T-cell (primary cell): ENCODE results near the gene EIPR1. TPM values are rescaled to one million over a fixed set of nuclear protein-coding genes. Genes with fewer than 3 reads are reported as not detected.
A peak's percentile ranks its signal among the peaks of the same experiment; 100 is the strongest.

Source experiments
- ATAC-seq, 4 experiments: fragments of 200-7000 bp in 3 of 4; fragments of 150-1000 bp in 1 of 4; cut with Tn5 transposase; replicated peaks in 1 of 4; 1 replicate in 3 of 4; 2 replicates in 1 of 4; pipeline ENCODE4 v1.10.0; 2021; ENCODE audit warnings: moderate library complexity in 3 of 4, mild to moderate bottlenecking in 2 of 4, moderate number of reproducible peaks in 1 of 4
- CTCF ChIA-PET, 2 donors: fragments of 300-600 bp; sonication (Branson Sonifier 250); formaldehyde crosslinking; loops; one replicate each; lab custom pipeline; 2022; ENCODE audit warnings: antibody characterized with exemption in 2 of 2; lab: Charles Lee
- POLR2A ChIA-PET, 2 donors: fragments of 300-600 bp; sonication (Branson Sonifier 250); formaldehyde crosslinking; loops; one replicate each; lab custom pipeline; 2022; ENCODE audit warnings: antibody characterized with exemption in 2 of 2; lab: Charles Lee
- DNase-seq, 35 experiments: peaks; one replicate each; pipeline versions ENCODE4 v3.0.0 to v3.0.0-alpha.2; 2013 to 2023
- H3K27ac ChIP-seq: one replicate; pipeline ENCODE4 v1.5.1; 2013; ENCODE audit warnings: low read length
- H3K27me3 ChIP-seq, 2 experiments: replicated peaks in 1 of 2; 1 replicate in 1 of 2; 2 replicates in 1 of 2; pipeline versions ENCODE4 v1.6.1 to v1.7.0; 2013; ENCODE audit warnings: low read length in 1 of 2, mixed read lengths in 1 of 2; ENCODE audit not compliant: control insufficient read depth in 2 of 2, insufficient read depth in 2 of 2; ENCODE audit errors: extremely low read depth in 1 of 2
- H3K36me3 ChIP-seq, 2 donors: 1 replicate in 1 of 2; 2 replicates in 1 of 2; pipeline versions ENCODE4 v1.6.1 to v1.7.0; 2013; ENCODE audit warnings: low read length in 1 of 2; ENCODE audit not compliant: control insufficient read depth in 2 of 2, insufficient read depth in 1 of 2; ENCODE audit errors: extremely low read depth in 1 of 2
- H3K4me1 ChIP-seq, 2 experiments: 1 replicate in 1 of 2; 2 replicates in 1 of 2; pipeline versions ENCODE4 v1.6.1 to v1.7.0; 2013; ENCODE audit warnings: low read length in 2 of 2, mixed read lengths in 1 of 2; ENCODE audit not compliant: insufficient read depth in 2 of 2, control insufficient read depth in 1 of 2; ENCODE audit errors: extremely low read depth in 1 of 2
- H3K4me3 ChIP-seq, 2 donors: 1 replicate in 1 of 2; 2 replicates in 1 of 2; pipeline versions ENCODE4 v1.5.1 to v1.7.0; 2013; ENCODE audit warnings: mild to moderate bottlenecking in 2 of 2, low read length in 1 of 2, moderate library complexity in 1 of 2; ENCODE audit not compliant: control insufficient read depth in 1 of 2; ENCODE audit errors: extremely low read depth in 1 of 2
- H3K9me3 ChIP-seq: 2 replicates; pipeline ENCODE4 v1.7.0; 2013
- H3K27ac Mint-ChIP-seq, 2 donors: one replicate each; pipeline ENCODE4 v1.8.0; 2020 to 2021; ENCODE audit warnings: mild to moderate bottlenecking in 2 of 2, mixed read lengths in 2 of 2
- H3K27me3 Mint-ChIP-seq, 2 donors: one replicate each; pipeline ENCODE4 v1.8.0; 2021 to 2022; ENCODE audit warnings: mixed read lengths in 2 of 2
- H3K36me3 Mint-ChIP-seq: one replicate; pipeline ENCODE4 v1.8.0; 2021; ENCODE audit warnings: mixed read lengths
- H3K4me1 Mint-ChIP-seq, 3 donors: one replicate each; pipeline ENCODE4 v1.8.0; 2020 to 2022; ENCODE audit warnings: mixed read lengths in 3 of 3, mild to moderate bottlenecking in 1 of 3
- H3K4me3 Mint-ChIP-seq, 3 donors: one replicate each; pipeline ENCODE4 v1.8.0; 2020 to 2022; ENCODE audit warnings: mild to moderate bottlenecking in 3 of 3, mixed read lengths in 3 of 3, moderate library complexity in 3 of 3
- H3K9me3 Mint-ChIP-seq, 3 donors: one replicate each; pipeline ENCODE4 v1.8.0; 2020 to 2022; ENCODE audit warnings: mixed read lengths in 3 of 3
- WGBS: methylation state at CpG from one replicate; pipeline ENCODE4 v1.1.5; 2013; ENCODE audit warnings: missing lambda C conversion rate; ENCODE audit not compliant: insufficient coverage; 5-methylcytosine and 5-hydroxymethylcytosine counted together
- total RNA-seq, 35 experiments: library from RNA in 6 of 35; stranded (reverse) in 6 of 35; fragments of 120-200 nt in 1 of 35; gene quantifications; one replicate each; pipeline versions ENCODE4 v1.2.1 to v1.2.4 and lab custom pipeline; 2013 to 2026

The EIPR1 gene
- total RNA-seq, 5 donors from 2014 or later (not counting 1 experiment from before 2014, with no cell fraction given), result 26.0 to 36.4 (median 27.8) TPM

GRCh38 chr2:3316456-3317276, 61.0 kb downstream of the EIPR1 start:
- ChIA-PET POLR2A (interaction anchor here in 1 of 2 donors (0.7 kb wide), 1 partner anchor 227 kb away, joined by 12 read pairs; no protein-coding TSS in a partner anchor), CTCF (interaction anchor here in 1 of 2 donors (0.6 kb wide), 1 partner anchor 67 kb away, joined by 5 read pairs; no protein-coding TSS in a partner anchor)
- Mint-ChIP-seq H3K36me3 (peaks cover 34% of the 10 kb centered on the region), H3K4me3 (no peak overlapping the region), H3K27me3 (no peaks in the 10 kb centered on the region), H3K9me3 (no peaks in the 10 kb centered on the region), H3K27ac (peak overlapping the region in 1 of 2 donors; percentile 5), H3K4me1 (peaks cover 16 to 25% (median 20%) of the 10 kb centered on the region in 3 donors)
- Histone ChIP-seq H3K36me3 (peaks cover 0 to 11% of the 10 kb centered on the region in 2 donors), H3K4me3 (no peak overlapping the region), H3K9me3 (no peaks in the 10 kb centered on the region), H3K27me3 (no peaks in the 10 kb centered on the region), H3K27ac (no peak overlapping the region), H3K4me1 (peaks cover 0 to 15% of the 10 kb centered on the region in 2 experiments)
- DNase-seq (no peak), ATAC-seq (no peak)
- 98% methylated on average over 11 of the region's 11 CpGs for WGBS

GRCh38 chr2:3314626-3315025, 63.0 kb downstream of the EIPR1 start:
- H3K4me3 Mint-ChIP-seq, result no peak overlapping the region
- H3K27ac Mint-ChIP-seq, result no peak overlapping the region
- Histone ChIP-seq H3K27me3 (no peaks in the 10 kb centered on the region), H3K4me3 (no peak overlapping the region), H3K27ac (no peak overlapping the region), H3K9me3 (no peaks in the 10 kb centered on the region), H3K36me3 (peaks cover 0 to 9% of the 10 kb centered on the region in 2 donors), H3K4me1 (peaks cover 0 to 15% of the 10 kb centered on the region in 2 experiments)
- ChIA-PET CTCF (no interaction called here), POLR2A (no interaction called here)
- ATAC-seq (no peak), DNase-seq (no peak)
- H3K9me3 Mint-ChIP-seq, result no peaks in the 10 kb centered on the region
- H3K36me3 Mint-ChIP-seq, result peaks cover 18% of the 10 kb centered on the region
- WGBS, result 98% methylated on average over 7 of the region's 9 CpGs
- H3K27me3 Mint-ChIP-seq, result no peaks in the 10 kb centered on the region
- peaks cover 17 to 27% (median 20%) of the 10 kb centered on the region in 3 donors for H3K4me1 Mint-ChIP-seq

- ChIA-PET CTCF (no interaction called here), POLR2A (no interaction called here)
- Mint-ChIP-seq H3K9me3 (no peaks in the 10 kb centered on the region), H3K36me3 (peaks cover 15% of the 10 kb centered on the region), H3K27me3 (no peaks in the 10 kb centered on the region), H3K27ac (peak overlapping the region in 1 of 2 donors; percentile 81), H3K4me3 (no peak overlapping the region), H3K4me1 (peaks cover 20 to 27% (median 24%) of the 10 kb centered on the region in 3 donors)
- H3K36me3 ChIP-seq, result peaks cover 0 to 9% of the 10 kb centered on the region in 2 donors
- no peak for ATAC-seq
- 97% methylated on average over 19 of the region's 27 CpGs for WGBS
- H3K27ac ChIP-seq, result no peak overlapping the region
- peaks cover 0 to 15% of the 10 kb centered on the region in 2 experiments for H3K4me1 ChIP-seq
- DNase-seq, result no peak
- no peak overlapping the region for H3K4me3 ChIP-seq
- H3K9me3 ChIP-seq, result no peaks in the 10 kb centered on the region
- no peaks in the 10 kb centered on the region for H3K27me3 ChIP-seq
Observed at GRCh38 chr2:3313781-3314375, 63.7 kb downstream of the EIPR1 start.

- H3K4me3 ChIP-seq, result no peak overlapping the region
- CTCF ChIA-PET, result no interaction called here
- WGBS, result 82% methylated on average over 10 of the region's 12 CpGs
- H3K27me3 ChIP-seq, result no peaks in the 10 kb centered on the region
- peak overlapping the region in 1 of 3 donors; percentile 30 for H3K4me3 Mint-ChIP-seq
- H3K9me3 ChIP-seq, result no peaks in the 10 kb centered on the region
- H3K4me1 ChIP-seq, result peaks cover 0 to 15% of the 10 kb centered on the region in 2 experiments
- H3K36me3 ChIP-seq, result no peaks in the 10 kb centered on the region
- no peaks in the 10 kb centered on the region for H3K9me3 Mint-ChIP-seq
- ATAC-seq, result no peak
- H3K4me1 Mint-ChIP-seq, result peaks cover 20 to 32% (median 27%) of the 10 kb centered on the region in 3 donors
- POLR2A ChIA-PET, result no interaction called here
- peak in 1 of 35 experiments; percentile 11 for DNase-seq
- H3K27ac Mint-ChIP-seq, result peak overlapping the region; percentile 81 to 85
- H3K27me3 Mint-ChIP-seq, result no peaks in the 10 kb centered on the region
- peak overlapping the region; percentile 50 for H3K27ac ChIP-seq
- H3K36me3 Mint-ChIP-seq, result peaks cover 7% of the 10 kb centered on the region
Observed at GRCh38 chr2:3312576-3313345, 64.9 kb downstream of the EIPR1 start.

- no peak for DNase-seq
- ATAC-seq, result no peak
- Mint-ChIP-seq H3K36me3 (peaks cover 5% of the 10 kb centered on the region), H3K4me1 (peaks cover 18 to 32% (median 26%) of the 10 kb centered on the region in 3 donors), H3K9me3 (no peaks in the 10 kb centered on the region), H3K27ac (no peak overlapping the region), H3K27me3 (no peaks in the 10 kb centered on the region), H3K4me3 (no peak overlapping the region)
- WGBS, result 94% methylated on average over 9 of the region's 12 CpGs
- no peaks in the 10 kb centered on the region for H3K36me3 ChIP-seq
- no peaks in the 10 kb centered on the region for H3K27me3 ChIP-seq
- H3K4me3 ChIP-seq, result no peak overlapping the region
- CTCF ChIA-PET, result no interaction called here
- H3K9me3 ChIP-seq, result no peaks in the 10 kb centered on the region
- H3K4me1 ChIP-seq, result peaks cover 0 to 15% of the 10 kb centered on the region in 2 experiments
- POLR2A ChIA-PET, result no interaction called here
- no peak overlapping the region for H3K27ac ChIP-seq
Observed at GRCh38 chr2:3311601-3312000, 66.0 kb downstream of the EIPR1 start.
